Measurements from ENCODE around the gene SET.

GRCh38 chr9:128728298-128728697 is 39.3 kb downstream of the SET start:
- TF ChIP-seq CTCF (IDR thresholded peaks at IDR 0.05): no peak
- no peak for TF ChIP-seq POLR2A (IDR thresholded peaks at IDR 0.05)

Measured in adrenal gland (tissue), 5 donors.